ENCODE data around the gene RBM6.
"Not testable (repeated sequence)": the region's sequence is repeated elsewhere in the genome, so short reads cannot be mapped to it uniquely, and the experiment has no call there.

RBM6 gene

DNA sequence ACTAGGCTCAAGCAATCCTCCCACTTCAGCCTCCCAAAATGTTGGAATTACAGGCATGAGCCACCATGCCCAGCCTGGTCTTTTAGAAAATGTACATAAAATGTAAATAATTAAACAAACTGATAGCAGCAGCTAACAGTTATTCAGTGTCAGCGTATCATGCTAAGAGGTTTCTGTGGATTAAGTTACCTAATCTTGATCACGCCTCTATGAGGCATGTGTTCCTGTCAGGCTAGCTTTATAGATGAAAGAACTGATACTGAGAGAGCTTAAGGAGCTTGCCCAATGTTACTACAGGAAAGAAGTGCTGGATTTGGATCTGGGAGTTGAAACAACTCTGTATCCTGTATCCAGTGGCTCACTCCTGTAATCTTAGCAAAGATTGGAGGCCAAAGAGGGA, 25.0 kb upstream of the RBM6 start:
- no peak for DNase-seq

DNA sequence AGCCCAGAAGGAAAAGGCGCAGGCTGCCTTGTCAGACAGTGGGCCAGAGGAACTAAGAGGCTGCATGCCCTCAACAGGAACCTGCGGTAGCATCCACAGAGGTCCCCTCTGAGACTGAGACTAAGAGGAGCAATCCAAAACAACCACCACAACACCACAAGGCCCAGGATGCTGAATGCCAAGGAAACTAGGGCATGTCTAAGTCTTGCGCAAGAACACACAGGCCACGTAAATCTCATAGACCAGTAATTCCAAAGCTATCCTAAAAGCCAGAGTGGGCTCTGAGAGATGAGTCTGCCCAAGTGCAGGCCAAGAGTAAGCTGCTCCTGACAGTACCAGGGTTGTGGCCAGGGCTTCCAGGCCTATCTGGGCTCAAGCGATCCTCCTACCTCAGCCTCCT, 23.3 kb upstream of the RBM6 start:
- no peak for DNase-seq

DNA sequence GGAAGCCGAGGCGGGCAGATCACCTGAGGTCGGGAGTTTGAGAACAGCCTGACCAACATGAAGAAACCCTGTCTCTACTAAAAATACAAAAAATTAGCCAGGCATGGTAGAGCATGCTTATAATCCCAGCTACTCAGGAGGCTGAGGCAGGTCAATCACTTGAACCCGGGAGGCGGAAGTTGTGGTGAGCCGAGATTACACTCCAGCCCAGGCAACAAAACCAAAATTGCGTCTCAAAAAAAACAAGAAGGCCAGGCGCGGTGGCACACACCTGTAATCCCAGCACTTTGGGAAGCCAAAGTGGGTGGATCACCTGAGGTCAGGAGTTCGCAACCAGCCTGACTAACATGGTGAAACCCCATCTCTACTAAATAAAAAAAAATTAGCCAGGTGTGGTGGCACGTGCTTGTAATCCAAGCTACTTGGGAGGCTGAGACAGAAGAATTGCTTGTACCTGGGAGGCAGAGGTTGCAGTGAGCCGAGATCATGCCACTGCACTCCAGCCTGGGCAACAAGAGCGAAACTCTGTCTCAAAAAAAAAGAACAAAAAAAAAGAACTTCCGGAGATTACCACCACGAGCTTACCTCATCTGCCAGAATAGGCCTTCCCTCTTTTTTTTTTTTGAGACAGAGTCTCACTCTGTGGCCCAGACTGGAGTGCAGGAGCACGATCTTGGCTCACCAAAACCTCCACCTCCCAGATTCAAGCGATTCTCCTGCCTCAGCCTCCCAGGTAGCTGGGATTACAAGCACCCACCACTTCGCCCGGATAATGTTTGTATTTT, 22.0 kb upstream of the RBM6 start:
- not testable (repeated sequence) for DNase-seq

DNA sequence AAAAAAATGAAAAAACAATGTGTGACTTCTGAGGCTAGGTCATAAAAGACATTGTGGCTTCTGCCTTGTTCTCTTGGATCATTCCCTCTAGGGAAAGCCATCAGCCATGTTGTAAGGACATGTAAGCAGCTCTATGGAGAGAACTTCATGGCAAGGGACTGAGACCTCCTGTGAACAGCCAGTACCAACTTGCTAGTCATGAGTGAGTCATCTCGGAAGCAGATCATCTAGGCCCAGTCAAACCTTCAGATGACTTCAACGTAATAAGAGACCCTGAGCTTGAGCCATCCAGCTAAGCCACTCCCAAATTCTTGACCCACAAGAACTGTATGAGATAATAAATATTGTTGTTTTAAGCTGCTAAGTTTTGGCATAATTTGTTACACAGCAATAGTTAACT, 15.3 kb upstream of the RBM6 start:
- DNase-seq = no peak

DNA sequence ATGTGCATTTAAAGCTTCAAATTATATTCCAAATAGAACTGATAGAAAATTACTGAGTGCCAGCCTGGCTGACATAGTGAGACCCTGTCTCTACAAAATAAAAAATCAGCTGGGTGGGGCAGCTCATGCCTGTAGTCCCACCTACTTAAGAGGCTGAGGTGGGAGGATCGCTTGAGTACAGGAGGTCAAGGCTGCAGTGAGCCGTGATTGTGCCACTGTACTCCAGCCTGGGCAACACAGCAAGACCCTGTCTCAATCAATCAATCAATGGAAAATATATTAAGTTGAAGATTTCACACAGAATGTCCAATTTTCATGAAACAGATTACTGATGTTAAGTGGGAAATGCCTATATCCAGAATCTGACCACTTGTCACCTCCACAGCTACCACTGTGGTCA, 14.5 kb upstream of the RBM6 start:
- no peak for DNase-seq

DNA sequence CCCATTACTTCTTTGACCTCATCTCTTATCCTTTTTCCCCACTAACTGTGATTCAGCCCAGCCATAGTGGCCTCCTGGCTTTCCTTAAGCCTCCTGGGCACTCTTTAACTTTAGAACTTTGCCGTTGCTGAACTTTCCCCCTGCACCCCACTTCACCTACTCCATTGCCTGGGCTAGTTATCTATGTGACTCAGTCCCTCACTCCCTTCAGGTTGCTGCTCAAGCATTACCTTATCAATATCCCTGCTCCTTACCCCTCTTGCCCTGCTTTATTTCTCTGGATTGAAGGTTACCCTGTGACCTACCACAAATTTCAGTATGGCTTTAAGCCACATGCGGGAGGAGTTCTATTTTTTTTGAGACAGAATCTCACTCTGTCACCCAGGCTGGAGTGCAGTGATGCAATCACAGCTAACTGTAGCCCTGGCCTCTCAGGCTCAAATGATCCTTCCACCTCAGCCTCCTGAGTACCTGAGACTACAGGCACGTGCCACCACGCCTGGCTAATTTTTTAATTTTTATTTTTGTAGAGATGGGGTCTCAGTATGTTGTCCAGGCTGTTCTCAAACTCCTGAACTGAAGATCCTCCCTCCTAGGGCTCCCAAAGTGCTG, 13.7 kb upstream of the RBM6 start:
- DNase-seq = no peak

DNA sequence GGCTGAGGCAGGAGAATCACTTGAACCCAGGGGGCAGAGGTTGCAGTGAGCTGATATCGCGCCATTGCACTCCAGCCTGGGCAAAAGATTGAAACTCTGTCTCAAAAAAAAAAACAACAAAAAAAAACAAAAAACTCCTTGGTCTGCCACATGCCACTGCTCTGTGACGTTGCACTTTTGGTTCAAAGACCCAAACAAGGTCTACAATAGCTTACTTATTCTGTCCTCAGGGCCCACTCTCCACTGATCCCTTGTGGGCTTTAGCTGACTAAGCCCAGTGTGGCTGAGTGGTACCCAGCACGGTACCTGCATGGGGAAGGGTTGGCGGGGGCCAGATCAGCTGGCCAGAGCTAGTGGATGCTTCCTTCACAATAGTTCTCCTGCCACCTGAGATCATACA, 12.2 kb upstream of the RBM6 start:
- no peak for DNase-seq

DNA sequence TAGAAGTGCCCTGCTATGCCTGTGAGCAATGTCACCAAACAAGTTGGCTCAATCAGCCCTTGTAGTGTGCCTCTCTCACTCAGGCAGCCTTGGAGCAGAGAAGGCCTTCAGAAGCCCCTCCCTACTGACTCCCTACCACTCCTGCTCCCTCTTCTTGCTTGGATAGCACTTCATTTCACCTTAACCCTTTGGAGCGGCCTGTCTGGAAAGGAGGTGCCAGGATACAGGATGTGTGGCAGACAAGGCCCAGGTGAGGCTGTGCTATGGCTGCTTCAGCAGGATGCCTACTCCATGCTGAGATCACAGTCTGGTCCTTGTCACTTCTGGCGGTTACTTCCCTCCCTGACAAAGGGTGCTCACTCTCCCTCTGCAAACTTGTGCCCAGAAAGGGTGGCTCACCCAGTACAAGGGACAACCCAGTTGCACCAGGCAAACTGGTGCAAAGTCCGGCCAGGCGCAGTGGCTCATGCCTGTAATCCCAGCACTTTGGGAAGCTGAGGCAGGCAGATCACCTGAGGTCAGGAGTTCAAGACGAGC, 11.4 kb upstream of the RBM6 start:
- DNase-seq = no peak

DNA sequence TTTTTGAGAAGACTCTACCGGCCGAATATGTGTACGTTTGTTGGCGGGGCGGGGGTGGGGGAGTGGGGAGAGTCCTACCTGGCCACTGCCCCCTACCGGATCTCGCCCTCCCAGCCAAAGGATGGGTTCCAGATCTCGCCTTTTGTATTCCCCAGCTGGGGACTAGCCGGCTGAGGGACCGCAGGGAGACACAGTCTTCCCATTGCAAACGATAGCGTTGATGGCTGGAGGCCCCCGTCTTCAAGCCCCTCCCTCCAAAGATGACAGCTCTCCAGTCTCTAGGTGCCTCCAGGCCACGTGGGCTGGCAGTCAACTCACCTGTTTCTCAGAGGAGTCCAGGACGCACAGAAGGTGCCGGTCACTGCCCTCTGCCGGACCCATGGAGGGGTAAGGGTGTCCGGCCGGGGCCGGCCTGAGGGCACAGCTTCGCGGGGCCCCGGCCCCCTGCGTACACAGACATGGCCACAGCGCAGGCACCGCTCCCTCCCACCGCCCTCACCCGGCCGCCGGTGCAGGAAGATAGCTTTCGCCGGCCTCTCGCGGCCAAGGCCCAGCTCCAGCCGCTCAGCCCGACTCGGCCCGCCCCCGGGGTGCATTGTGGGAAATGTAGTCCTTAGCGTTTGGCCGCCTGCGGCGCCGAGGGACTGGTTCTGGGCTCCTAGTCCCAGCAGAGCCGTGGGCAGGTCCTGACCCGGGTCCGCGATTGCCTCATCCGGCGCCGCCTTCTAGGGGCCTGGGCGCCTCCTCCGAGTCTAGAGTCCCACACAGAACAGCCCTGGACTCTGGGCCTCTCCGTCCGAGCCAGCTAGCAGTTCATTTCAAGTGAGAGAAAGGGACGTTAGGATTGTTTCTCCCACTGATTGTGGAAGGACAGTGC, 10.4 kb upstream of the RBM6 start, which contains the start of gene MON1A:
TSS of gene MON1A (minus strand) at position 521 of the 877 bp plus-strand sequence. CDS start 16,465 bp downstream, outside the sequence.
- peak; percentile 93 for DNase-seq

DNA sequence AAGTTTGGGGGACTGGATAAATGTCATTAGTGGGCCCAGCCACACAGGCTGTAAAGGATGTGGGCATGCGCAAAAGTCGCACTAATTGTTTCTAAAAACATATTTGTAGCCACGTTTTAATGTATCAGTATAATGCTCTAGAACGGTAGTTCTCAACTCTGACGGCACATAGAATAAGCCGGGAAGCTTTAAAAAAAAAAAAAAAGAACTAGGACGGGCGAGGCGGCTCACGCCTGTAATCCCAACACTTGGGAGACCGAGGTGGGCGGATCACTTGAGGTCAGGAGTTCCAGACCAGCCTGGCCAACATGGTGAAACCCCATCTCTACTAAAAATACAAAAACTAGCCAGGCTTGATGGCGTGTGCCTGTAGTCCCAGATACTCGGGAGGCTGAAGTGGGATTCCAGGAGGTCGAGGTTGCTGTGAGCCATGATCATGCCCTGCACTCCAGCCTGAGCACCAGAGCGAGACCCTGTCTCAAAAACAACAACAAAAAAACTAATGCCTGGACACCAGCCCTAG, 9.7 kb upstream of the RBM6 start:
- DNase-seq = no peak

DNA sequence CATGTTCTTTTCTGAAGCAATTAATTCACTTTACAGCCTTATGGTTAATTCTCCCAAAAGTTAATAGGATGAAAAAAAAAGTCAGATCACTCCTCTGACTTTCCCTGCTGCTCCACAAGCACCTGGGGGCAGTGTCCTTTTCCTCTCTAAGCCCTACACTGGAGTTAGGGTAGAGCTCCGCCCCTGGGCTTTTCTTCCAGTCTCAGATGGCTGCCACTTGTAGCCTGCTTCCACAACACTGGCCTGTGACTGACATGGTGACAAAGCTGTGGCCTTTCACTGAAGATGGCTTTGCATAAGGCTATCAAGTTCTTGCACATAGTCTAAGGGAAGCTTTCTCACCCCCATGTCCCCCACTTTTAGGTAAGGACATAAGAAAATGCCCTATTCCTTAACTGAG, 9.0 kb upstream of the RBM6 start:
- no peak for DNase-seq

DNA sequence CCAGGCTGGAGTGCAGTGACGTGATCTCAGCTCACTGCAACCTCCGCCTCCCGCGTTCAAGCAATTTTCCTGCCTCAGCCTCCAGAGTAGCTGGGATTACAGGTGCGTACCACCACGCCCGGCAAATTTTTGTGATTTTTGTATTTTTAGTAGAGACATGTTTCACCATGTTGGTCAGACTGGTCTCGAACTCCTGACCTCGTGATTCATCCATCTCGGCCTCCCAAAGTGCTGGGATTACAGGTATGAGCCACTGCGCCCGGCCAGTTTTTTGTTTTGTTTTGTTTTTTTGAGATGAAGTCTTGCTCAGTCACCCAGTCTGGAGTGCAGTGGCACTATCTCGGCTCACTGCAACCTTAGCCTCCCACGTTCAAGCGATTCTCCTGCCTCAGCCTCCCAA, 7.7 kb upstream of the RBM6 start:
- not testable (repeated sequence) for DNase-seq

DNA sequence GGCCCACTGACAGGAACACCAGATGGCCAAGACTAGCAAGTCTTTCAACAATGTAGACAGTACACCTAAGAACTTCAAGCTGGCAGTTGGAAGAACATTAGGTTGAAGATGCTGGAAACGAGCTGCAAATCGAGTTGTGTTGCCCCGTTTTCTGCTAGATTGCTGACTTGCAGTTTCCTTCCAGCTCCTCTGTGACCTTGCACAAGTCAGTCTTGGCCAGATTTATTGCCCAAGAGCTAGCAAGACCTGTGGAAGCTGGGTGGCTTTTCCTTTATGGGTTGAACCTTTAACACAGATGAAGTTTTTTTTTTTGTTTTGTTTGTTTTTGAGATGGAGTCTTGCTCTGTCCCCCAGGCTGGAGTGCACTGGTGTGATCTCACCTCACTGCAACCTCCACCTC, 2.9 kb upstream of the RBM6 start:
- no peak for DNase-seq

DNA sequence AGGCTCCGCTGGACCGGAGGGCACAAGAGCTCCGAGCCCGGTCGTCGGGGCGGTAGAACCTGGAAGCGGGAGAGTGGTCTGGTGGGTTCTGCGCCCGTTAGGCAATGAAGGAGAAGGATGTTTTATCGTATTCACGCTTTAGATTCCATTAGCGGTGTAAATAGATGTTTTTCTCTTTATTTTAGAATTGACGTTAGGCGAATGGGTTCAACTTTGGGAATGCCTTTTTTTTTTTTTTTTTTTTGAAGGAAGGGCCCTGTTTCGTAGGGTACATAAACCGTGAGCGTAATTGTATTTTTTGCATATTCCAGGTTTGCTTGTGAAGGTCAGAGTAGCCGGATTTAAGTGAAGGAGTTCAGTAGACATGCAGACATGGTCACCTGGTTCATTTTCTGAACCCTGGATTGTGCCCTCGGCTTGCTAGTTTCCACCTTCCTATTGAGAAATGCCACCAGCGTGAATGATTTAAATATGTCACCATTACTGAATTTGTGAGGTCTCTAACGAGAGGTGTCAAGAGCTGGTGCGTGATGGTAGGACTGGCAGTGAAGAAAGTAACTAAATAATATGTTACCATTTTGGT, 808 bp downstream of the RBM6 start:
- DNase-seq = peak; percentile 2

DNA sequence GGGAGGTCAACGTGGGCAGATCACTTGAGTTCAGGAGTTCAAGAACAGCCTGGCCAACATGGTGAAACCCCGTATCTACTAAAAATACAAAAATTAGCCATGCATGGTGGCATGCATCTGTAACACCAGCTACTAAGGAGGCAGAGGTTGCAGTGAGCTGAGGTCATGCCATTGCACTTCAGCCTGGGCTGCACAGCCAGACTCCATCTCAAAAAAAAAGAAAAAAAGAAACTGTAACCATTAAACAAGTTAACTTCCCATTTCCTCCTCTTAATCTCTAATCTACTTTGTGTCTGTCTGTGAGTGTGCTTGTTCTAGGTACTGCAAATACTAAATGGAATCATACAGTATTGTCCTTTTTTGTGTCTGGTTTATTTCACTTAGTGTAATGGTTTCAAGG, 2.7 kb downstream of the RBM6 start:
- DNase-seq = peak; percentile 7

DNA sequence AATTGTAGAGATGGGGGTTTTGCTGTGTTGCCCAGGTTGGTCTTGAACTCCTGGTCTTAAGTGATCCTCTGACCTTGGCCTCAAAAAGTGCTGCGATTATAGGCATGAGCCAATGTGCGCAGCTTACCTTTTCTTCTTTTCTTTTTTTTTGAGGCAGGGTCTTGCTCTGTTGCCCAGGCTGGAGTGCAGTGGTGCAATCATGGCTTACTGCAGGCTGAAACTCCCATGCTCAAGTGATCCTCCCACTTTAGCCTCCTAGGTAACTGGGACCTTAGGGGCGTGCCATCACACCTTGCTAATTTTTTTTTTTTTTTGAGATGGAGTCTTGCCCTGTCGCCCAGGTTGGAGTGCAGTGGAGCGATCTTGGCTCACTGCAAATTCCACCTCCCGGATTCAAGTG, 13.0 kb downstream of the RBM6 start:
- DNase-seq = no peak

DNA sequence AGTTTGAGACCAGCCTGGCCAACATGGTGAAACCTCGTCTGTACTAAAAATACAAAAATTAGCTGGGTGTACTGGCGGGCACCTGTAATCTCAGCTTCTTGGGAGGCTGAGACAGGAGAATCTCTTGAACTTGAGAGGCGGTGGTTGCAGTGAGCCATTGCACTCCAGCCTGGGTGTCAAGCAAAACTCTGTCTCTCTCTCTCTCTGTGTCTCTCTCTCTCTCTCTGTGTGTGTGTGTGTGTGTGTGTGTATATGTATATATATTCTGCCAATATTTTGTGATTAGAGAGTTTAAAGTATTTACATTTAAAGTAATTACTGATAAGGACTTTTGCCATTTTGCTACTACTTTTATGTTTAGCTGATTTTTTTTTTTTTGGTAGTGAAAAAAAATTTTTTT, 15.7 kb downstream of the RBM6 start:
- no peak for DNase-seq

DNA sequence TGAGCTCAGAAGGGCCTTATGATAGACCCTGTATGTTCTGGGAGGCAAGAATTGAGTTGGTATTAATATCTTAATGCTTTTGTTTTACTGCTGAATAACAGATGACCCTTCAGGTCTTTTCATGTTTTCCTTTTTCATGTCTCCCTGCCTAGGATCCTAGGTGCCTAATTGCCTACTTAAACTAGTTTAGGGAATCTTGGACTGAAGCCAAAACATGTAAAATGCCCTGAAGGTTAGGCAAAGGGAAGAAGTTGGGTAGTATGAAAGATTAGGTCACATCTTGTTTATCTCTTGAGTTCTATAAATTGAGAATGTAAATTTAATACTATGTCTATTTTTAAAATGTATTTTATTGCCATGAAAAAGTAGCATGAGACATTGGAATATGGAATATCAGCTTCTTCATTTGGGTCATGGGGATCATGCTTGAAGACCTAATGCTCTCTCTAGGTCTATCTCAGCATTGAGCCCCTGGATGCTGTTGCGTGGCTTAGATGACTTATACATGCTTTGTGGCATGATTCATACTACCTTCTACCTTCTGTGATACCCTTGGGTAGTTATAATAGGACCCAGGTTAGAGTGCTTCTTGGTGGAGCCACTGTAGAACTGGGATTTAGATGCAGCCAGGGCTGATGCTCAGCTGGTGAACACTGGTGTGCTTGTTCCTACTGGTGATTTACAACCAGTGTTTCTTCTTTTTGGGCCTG, 26.4 kb downstream of the RBM6 start:
- no peak for DNase-seq

DNA sequence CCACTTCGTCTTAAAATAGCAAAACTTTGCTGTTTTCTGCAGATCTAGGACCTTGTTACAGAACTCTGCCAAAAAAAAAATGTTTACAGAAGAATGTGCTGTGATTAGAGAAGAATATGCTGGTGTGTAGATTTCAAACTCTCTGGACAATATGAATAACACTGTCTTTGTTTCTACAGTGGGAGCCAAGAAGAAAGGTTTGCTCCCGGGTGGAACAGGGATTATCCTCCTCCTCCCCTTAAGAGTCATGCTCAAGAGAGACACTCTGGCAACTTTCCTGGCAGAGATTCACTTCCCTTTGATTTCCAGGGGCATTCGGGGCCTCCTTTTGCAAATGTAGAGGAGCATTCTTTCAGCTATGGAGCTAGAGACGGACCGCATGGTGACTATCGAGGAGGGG, 27.3 kb downstream of the RBM6 start:
- DNase-seq = no peak

DNA sequence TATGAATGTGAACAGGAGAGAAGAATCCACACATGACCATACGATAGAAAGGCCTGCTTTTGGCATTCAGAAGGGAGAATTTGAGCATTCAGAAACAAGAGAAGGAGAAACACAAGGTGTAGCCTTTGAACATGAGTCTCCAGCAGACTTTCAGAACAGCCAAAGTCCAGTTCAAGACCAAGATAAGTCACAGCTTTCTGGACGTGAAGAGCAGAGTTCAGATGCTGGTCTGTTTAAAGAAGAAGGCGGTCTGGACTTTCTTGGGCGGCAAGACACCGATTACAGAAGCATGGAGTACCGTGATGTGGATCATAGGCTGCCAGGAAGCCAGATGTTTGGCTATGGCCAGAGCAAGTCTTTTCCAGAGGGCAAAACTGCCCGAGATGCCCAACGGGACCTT, 28.4 kb downstream of the RBM6 start:
- DNase-seq = no peak

DNA sequence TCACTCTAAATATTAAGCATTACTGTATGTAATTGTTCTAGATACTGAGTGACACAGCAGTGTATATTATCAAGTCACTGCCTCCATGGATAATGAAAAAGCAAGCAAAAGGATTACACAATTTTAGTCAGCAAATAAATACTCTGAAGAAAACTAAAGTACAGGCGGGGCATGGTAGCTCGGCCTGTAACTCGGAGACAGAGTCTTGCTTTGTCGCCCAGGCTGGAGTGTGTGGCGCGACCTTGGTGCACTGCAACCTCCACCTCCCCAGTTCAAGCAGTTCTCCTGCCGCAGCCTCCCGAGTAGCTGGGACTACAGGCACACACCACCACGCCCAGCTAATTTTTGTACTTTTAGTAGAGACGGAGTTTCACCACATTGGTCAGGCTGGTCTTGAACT, 32.7 kb downstream of the RBM6 start:
- DNase-seq = no peak

DNA sequence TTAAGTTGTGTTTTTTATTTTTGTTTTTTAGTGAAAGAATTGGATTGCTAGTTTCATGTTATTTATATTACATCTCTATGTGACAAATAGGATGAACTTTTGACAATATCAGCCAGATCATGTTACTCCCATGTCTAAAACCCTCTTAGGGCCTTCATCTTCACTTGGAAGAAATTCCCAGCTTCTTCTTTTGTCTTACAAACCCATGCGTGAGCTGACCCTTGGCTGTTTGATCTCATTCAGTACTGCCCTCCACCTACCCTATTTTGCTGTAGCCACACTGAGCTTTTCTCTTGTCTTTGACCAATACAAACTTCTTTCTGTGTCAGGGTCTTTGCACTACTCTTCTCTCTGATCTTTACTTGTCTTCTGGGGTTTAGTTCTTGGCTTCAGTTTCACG, 37.0 kb downstream of the RBM6 start:
- DNase-seq = no peak
